H1 (cell line): Measurements from ENCODE around the gene SPACA7. TPM values are rescaled to one million over a fixed set of nuclear protein-coding genes. Genes with fewer than 3 reads are reported as not detected.

Experiments
- ATF2 ChIP-seq: IDR thresholded peaks from 2 replicates; pipeline ENCODE4 v1.6.1; 2012; ENCODE audit warnings: low read length, inconsistent platforms
- KDM4A ChIP-seq: IDR thresholded peaks from one replicate; pipeline ENCODE4 v1.7.1; 2012; ENCODE audit warnings: low read depth, mild to moderate bottlenecking, moderate library complexity, low read length, inconsistent platforms; ENCODE audit not compliant: severe bottlenecking
- RAD21 ChIP-seq, 2 experiments: IDR thresholded peaks in 1 of 2; conservative IDR thresholded peaks in 1 of 2; 2 replicates each; pipeline ENCODE4 v1.6.1; 2011; ENCODE audit warnings: low read depth in 2 of 2, low read length in 2 of 2, improper control_type of control experiment in 1 of 2, inconsistent platforms in 1 of 2, mild to moderate bottlenecking in 1 of 2, moderate library complexity in 1 of 2
- polyA plus RNA-seq, 7 experiments: library from polyadenylated mRNA; depleted of rRNA in 3 of 7; stranded (reverse) in 5 of 7; unstranded in 2 of 7; fragments of >200 nt in 5 of 7; fragments of 200-250 nt in 2 of 7; gene quantifications; 1 replicate in 5 of 7; 2 replicates in 1 of 7; 4 replicates in 1 of 7; pipeline versions ENCODE4 v1.2.1 to v1.2.3, GENCODE V29; 2011 to 2013; ENCODE audit warnings: missing spikeins in 2 of 7, mixed read lengths in 2 of 7
- total RNA-seq: library from RNA; stranded (reverse); fragmentation: NEBNext Ultra II Directional; extraction: Animal tissue kit (Norgen Biotek cat#: 25700); gene quantifications from 2 replicates; pipeline ENCODE4 v1.2.1, GENCODE V29; 2021

The SPACA7 gene
- total and polyA plus RNA-seq, 2 of the 8 experiments (the other 6 are each of a cell fraction or from before 2014, with no cell fraction given), result not detected

GRCh38 chr13:112447761-112448603 is 71.8 kb downstream of the SPACA7 start (continued):
- TF ChIP-seq ATF2, result no peak
- no peak for TF ChIP-seq RAD21 (IDR thresholded peaks at IDR 0.05 in 1 of 2, conservative IDR thresholded peaks at IDR 0.05 in 1 of 2; ENCODE audit: low read depth in 2 of 2, low read length in 2 of 2)
- TF ChIP-seq KDM4A, result no peak
